IPS-18a (cell line): Measurements from ENCODE around the gene KCTD11.

Experiments used
- H3K27ac ChIP-seq: one replicate; pipeline ENCODE4 v1.5.1; 2013; ENCODE audit warnings: low read length
- H3K27me3 ChIP-seq: one replicate; pipeline ENCODE4 v1.6.1; 2013; ENCODE audit warnings: mild to moderate bottlenecking, low read length; ENCODE audit not compliant: control insufficient read depth, insufficient read depth
- H3K36me3 ChIP-seq: one replicate; pipeline ENCODE4 v1.6.1; 2013; ENCODE audit warnings: low read depth, low read length; ENCODE audit not compliant: control insufficient read depth
- H3K4me1 ChIP-seq: one replicate; pipeline ENCODE4 v1.6.1; 2013; ENCODE audit warnings: low read depth, low read length; ENCODE audit not compliant: control insufficient read depth
- H3K4me3 ChIP-seq: one replicate; pipeline ENCODE4 v1.5.1; 2013; ENCODE audit warnings: low read length
- H3K9ac ChIP-seq: one replicate; pipeline ENCODE4 v1.6.1; 2013; ENCODE audit warnings: mild to moderate bottlenecking, low read length, moderate library complexity
- H3K9me3 ChIP-seq: one replicate; pipeline ENCODE4 v1.6.1; 2013; ENCODE audit warnings: low read depth, low read length; ENCODE audit not compliant: control insufficient read depth

Gene KCTD11

GRCh38 chr17:7313890-7314718 lies 37.9 kb upstream of the KCTD11 start:
- H3K9ac ChIP-seq = peak overlapping the region; percentile 79
- H3K27me3 ChIP-seq = no peaks in the 10 kb centered on the region
- no peaks in the 10 kb centered on the region for H3K9me3 ChIP-seq
- peaks cover 67% of the 10 kb centered on the region for H3K36me3 ChIP-seq
- H3K4me3 ChIP-seq = peak overlapping the region; percentile 80
- peaks cover 11% of the 10 kb centered on the region for H3K4me1 ChIP-seq
- no peak overlapping the region for H3K27ac ChIP-seq

GRCh38 chr17:7314719-7315569 lies 37.0 kb upstream of the KCTD11 start, which contains the start of gene GPS2:
GPS2 (minus strand) TSS chr17:7315360; CDS start chr17:7315052, 308 bp downstream.
- H3K9ac ChIP-seq = peak within 1 kb of the TSS; percentile 79
- H3K36me3 ChIP-seq = peaks cover 58% of the 10 kb centered on the region
- peak within 1 kb of the TSS; percentile 58 for H3K27ac ChIP-seq
- peaks cover 11% of the 10 kb centered on the region for H3K4me1 ChIP-seq
- H3K27me3 ChIP-seq = no peaks in the 10 kb centered on the region
- no peaks in the 10 kb centered on the region for H3K9me3 ChIP-seq
- H3K4me3 ChIP-seq = peak within 1 kb of the TSS; percentile 80

- no peaks in the 10 kb centered on the region for H3K9me3 ChIP-seq
- peaks cover 11% of the 10 kb centered on the region for H3K4me1 ChIP-seq
- H3K36me3 ChIP-seq = peaks cover 56% of the 10 kb centered on the region
- H3K4me3 ChIP-seq = peak overlapping the region; percentile 80
- H3K9ac ChIP-seq = peak overlapping the region; percentile 79
- peak overlapping the region; percentile 58 for H3K27ac ChIP-seq
- no peaks in the 10 kb centered on the region for H3K27me3 ChIP-seq
These were observed 36.3 kb upstream of the KCTD11 start for GRCh38 chr17:7315570-7316235.

GRCh38 chr17:7317161-7317803 lies 34.7 kb upstream of the KCTD11 start:
- Histone ChIP-seq H3K9ac (no peak overlapping the region), H3K27ac (no peak overlapping the region), H3K4me3 (no peak overlapping the region), H3K27me3 (no peaks in the 10 kb centered on the region), H3K36me3 (peaks cover 58% of the 10 kb centered on the region), H3K9me3 (no peaks in the 10 kb centered on the region), H3K4me1 (peaks cover 11% of the 10 kb centered on the region)

GRCh38 chr17:7318121-7318860 lies 33.7 kb upstream of the KCTD11 start:
- Histone ChIP-seq H3K9ac (no peak overlapping the region), H3K36me3 (peaks cover 58% of the 10 kb centered on the region)

GRCh38 chr17:7321466-7321865 lies 30.5 kb upstream of the KCTD11 start:
- no peaks in the 10 kb centered on the region for H3K27me3 ChIP-seq
- H3K36me3 ChIP-seq = peaks cover 60% of the 10 kb centered on the region

More at GRCh38 chr17:7318121-7318860, 33.7 kb upstream of the KCTD11 start:
- Histone ChIP-seq H3K4me1 (peaks cover 11% of the 10 kb centered on the region), H3K9me3 (no peaks in the 10 kb centered on the region), H3K27ac (no peak overlapping the region), H3K4me3 (no peak overlapping the region), H3K27me3 (no peaks in the 10 kb centered on the region)

GRCh38 chr17:7322520-7323194 lies 29.3 kb upstream of the KCTD11 start:
- Histone ChIP-seq H3K4me3 (no peak overlapping the region), H3K4me1 (no peaks in the 10 kb centered on the region), H3K27me3 (no peaks in the 10 kb centered on the region), H3K27ac (no peak overlapping the region), H3K9me3 (no peaks in the 10 kb centered on the region), H3K36me3 (peaks cover 53% of the 10 kb centered on the region), H3K9ac (no peak overlapping the region)

More at GRCh38 chr17:7321466-7321865, 30.5 kb upstream of the KCTD11 start:
- no peaks in the 10 kb centered on the region for H3K9me3 ChIP-seq
- no peak overlapping the region for H3K9ac ChIP-seq
- no peak overlapping the region for H3K27ac ChIP-seq
- no peak overlapping the region for H3K4me3 ChIP-seq
- H3K4me1 ChIP-seq = no peaks in the 10 kb centered on the region

GRCh38 chr17:7323731-7324437 lies 28.1 kb upstream of the KCTD11 start:
- Histone ChIP-seq H3K36me3 (peaks cover 45% of the 10 kb centered on the region), H3K9me3 (no peaks in the 10 kb centered on the region), H3K4me3 (no peak overlapping the region), H3K9ac (no peak overlapping the region), H3K27me3 (no peaks in the 10 kb centered on the region), H3K4me1 (no peaks in the 10 kb centered on the region), H3K27ac (no peak overlapping the region)

GRCh38 chr17:7324438-7324779 lies 27.6 kb upstream of the KCTD11 start:
- no peak overlapping the region for H3K27ac ChIP-seq
- H3K36me3 ChIP-seq = peaks cover 45% of the 10 kb centered on the region

More at GRCh38 chr17:7324438-7324779, 27.6 kb upstream of the KCTD11 start:
- Histone ChIP-seq H3K9me3 (no peaks in the 10 kb centered on the region), H3K4me1 (no peaks in the 10 kb centered on the region), H3K27me3 (no peaks in the 10 kb centered on the region), H3K4me3 (no peak overlapping the region), H3K9ac (no peak overlapping the region)
